ENCODE data around the gene ICAM4. TPM values are rescaled to one million over a fixed set of nuclear protein-coding genes. Genes with fewer than 3 reads are reported as not detected.

The ICAM4 gene
- total and polyA plus RNA-seq, 2 of the 13 experiments (the other 11 are each of a cell fraction or from before 2014, with no cell fraction given) = 2.9 to 4.0 TPM

DNA sequence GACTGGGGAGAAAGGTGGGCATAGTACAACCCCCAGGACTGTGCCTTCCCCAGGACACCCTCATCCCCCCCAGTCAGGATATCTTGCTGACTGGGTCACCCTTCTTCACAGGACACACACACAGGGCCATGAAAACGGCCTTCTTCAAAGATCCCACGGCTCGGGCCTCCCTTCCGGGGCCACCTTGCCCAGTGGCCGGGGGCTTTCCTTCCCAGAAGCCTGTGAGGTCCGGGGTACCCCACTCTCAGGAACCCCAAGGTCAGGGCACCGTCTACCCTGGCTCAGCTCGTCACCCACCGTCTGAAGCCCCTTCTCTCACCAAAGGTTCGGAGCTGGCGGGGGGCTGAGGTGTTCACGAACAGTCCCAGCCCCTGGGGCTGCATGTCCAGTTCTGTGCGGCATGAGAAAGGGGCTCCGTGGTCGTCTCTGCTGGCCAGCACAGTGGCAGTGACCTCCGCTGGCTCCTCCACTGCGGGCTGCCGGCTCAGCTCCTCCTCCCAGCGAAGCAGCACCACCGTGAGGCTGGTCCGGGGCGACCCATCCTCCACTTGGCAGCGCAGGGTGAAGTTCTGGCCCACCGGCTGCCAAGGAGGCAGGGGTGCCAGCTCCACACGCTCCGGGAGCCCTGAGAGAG lies 48.7 kb downstream of the ICAM4 start (continued):
- TF ChIP-seq, protein P1, sequence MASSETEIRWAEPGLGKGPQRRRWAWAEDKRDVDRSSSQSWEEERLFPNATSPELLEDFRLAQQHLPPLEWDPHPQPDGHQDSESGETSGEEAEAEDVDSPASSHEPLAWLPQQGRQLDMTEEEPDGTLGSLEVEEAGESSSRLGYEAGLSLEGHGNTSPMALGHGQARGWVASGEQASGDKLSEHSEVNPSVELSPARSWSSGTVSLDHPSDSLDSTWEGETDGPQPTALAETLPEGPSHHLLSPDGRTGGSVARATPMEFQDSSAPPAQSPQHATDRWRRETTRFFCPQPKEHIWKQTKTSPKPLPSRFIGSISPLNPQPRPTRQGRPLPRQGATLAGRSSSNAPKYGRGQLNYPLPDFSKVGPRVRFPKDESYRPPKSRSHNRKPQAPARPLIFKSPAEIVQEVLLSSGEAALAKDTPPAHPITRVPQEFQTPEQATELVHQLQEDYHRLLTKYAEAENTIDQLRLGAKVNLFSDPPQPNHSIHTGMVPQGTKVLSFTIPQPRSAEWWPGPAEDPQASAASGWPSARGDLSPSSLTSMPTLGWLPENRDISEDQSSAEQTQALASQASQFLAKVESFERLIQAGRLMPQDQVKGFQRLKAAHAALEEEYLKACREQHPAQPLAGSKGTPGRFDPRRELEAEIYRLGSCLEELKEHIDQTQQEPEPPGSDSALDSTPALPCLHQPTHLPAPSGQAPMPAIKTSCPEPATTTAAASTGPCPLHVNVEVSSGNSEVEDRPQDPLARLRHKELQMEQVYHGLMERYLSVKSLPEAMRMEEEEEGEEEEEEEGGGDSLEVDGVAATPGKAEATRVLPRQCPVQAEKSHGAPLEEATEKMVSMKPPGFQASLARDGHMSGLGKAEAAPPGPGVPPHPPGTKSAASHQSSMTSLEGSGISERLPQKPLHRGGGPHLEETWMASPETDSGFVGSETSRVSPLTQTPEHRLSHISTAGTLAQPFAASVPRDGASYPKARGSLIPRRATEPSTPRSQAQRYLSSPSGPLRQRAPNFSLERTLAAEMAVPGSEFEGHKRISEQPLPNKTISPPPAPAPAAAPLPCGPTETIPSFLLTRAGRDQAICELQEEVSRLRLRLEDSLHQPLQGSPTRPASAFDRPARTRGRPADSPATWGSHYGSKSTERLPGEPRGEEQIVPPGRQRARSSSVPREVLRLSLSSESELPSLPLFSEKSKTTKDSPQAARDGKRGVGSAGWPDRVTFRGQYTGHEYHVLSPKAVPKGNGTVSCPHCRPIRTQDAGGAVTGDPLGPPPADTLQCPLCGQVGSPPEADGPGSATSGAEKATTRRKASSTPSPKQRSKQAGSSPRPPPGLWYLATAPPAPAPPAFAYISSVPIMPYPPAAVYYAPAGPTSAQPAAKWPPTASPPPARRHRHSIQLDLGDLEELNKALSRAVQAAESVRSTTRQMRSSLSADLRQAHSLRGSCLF (CRISPR knock-in tag; IDR thresholded peaks at IDR 0.05; ENCODE audit: borderline replicate concordance) = no peak
- no peak for TF ChIP-seq NCOA5 (CRISPR knock-in tag; IDR thresholded peaks at IDR 0.05)
- TF ChIP-seq ZFP62 (CRISPR knock-in tag; IDR thresholded peaks at IDR 0.05) = no peak
- 0 out of 2 replicates have a peak, but pooled peaks have one; percentile 42 for TF ChIP-seq ZNF274 (CRISPR knock-in tag; IDR thresholded peaks at IDR 0.05)
- TF ChIP-seq MAF1 (CRISPR knock-in tag; IDR thresholded peaks at IDR 0.05; ENCODE audit: borderline replicate concordance) = no peak
- no peak for TF ChIP-seq MED13 (CRISPR knock-in tag; IDR thresholded peaks at IDR 0.05)
- 0 out of 2 replicates have a peak, but pooled peaks have one; percentile 51 for TF ChIP-seq ZNF558 (CRISPR knock-in tag; IDR thresholded peaks at IDR 0.05; ENCODE audit: borderline replicate concordance)
- no peak for TF ChIP-seq ZKSCAN8 (CRISPR knock-in tag; IDR thresholded peaks at IDR 0.05; ENCODE audit: borderline replicate concordance)
- TF ChIP-seq RXRA (CRISPR knock-in tag; IDR thresholded peaks at IDR 0.05) = peak; percentile 55; the same call in 1 of the 2 replicates
- TF ChIP-seq, protein P2, sequence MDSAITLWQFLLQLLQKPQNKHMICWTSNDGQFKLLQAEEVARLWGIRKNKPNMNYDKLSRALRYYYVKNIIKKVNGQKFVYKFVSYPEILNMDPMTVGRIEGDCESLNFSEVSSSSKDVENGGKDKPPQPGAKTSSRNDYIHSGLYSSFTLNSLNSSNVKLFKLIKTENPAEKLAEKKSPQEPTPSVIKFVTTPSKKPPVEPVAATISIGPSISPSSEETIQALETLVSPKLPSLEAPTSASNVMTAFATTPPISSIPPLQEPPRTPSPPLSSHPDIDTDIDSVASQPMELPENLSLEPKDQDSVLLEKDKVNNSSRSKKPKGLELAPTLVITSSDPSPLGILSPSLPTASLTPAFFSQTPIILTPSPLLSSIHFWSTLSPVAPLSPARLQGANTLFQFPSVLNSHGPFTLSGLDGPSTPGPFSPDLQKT (CRISPR knock-in tag; IDR thresholded peaks at IDR 0.05; ENCODE audit: borderline replicate concordance) = no peak
- TF ChIP-seq MIXL1 (CRISPR knock-in tag; IDR thresholded peaks at IDR 0.05) = no peak
- peak; percentile 30; the same call in 1 of the 2 replicates for TF ChIP-seq THAP11 (CRISPR knock-in tag; IDR thresholded peaks at IDR 0.05)
- TF ChIP-seq, protein P3, sequence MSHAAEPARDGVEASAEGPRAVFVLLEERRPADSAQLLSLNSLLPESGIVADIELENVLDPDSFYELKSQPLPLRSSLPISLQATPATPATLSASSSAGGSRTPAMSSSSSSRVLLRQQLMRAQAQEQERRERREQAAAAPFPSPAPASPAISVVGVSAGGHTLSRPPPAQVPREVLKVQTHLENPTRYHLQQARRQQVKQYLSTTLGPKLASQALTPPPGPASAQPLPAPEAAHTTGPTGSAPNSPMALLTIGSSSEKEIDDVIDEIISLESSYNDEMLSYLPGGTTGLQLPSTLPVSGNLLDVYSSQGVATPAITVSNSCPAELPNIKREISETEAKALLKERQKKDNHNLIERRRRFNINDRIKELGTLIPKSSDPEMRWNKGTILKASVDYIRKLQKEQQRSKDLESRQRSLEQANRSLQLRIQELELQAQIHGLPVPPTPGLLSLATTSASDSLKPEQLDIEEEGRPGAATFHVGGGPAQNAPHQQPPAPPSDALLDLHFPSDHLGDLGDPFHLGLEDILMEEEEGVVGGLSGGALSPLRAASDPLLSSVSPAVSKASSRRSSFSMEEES (CRISPR knock-in tag; IDR thresholded peaks at IDR 0.05) = no peak
- TF ChIP-seq, protein P4, sequence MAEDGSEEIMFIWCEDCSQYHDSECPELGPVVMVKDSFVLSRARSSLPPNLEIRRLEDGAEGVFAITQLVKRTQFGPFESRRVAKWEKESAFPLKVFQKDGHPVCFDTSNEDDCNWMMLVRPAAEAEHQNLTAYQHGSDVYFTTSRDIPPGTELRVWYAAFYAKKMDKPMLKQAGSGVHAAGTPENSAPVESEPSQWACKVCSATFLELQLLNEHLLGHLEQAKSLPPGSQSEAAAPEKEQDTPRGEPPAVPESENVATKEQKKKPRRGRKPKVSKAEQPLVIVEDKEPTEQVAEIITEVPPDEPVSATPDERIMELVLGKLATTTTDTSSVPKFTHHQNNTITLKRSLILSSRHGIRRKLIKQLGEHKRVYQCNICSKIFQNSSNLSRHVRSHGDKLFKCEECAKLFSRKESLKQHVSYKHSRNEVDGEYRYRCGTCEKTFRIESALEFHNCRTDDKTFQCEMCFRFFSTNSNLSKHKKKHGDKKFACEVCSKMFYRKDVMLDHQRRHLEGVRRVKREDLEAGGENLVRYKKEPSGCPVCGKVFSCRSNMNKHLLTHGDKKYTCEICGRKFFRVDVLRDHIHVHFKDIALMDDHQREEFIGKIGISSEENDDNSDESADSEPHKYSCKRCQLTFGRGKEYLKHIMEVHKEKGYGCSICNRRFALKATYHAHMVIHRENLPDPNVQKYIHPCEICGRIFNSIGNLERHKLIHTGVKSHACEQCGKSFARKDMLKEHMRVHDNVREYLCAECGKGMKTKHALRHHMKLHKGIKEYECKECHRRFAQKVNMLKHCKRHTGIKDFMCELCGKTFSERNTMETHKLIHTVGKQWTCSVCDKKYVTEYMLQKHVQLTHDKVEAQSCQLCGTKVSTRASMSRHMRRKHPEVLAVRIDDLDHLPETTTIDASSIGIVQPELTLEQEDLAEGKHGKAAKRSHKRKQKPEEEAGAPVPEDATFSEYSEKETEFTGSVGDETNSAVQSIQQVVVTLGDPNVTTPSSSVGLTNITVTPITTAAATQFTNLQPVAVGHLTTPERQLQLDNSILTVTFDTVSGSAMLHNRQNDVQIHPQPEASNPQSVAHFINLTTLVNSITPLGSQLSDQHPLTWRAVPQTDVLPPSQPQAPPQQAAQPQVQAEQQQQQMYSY (CRISPR knock-in tag; IDR thresholded peaks at IDR 0.05) = no peak
- TF ChIP-seq, protein P5, sequence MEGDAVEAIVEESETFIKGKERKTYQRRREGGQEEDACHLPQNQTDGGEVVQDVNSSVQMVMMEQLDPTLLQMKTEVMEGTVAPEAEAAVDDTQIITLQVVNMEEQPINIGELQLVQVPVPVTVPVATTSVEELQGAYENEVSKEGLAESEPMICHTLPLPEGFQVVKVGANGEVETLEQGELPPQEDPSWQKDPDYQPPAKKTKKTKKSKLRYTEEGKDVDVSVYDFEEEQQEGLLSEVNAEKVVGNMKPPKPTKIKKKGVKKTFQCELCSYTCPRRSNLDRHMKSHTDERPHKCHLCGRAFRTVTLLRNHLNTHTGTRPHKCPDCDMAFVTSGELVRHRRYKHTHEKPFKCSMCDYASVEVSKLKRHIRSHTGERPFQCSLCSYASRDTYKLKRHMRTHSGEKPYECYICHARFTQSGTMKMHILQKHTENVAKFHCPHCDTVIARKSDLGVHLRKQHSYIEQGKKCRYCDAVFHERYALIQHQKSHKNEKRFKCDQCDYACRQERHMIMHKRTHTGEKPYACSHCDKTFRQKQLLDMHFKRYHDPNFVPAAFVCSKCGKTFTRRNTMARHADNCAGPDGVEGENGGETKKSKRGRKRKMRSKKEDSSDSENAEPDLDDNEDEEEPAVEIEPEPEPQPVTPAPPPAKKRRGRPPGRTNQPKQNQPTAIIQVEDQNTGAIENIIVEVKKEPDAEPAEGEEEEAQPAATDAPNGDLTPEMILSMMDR (CRISPR knock-in tag; IDR thresholded peaks at IDR 0.05) = peak; percentile 83
- TF ChIP-seq BORCS8-MEF2B (CRISPR knock-in tag; IDR thresholded peaks at IDR 0.05) = no peak
